HL-60 (cell line): Measurements from ENCODE around the gene COL23A1.

Experiments
- DNase-seq, 2 experiments: peaks; one replicate each; pipeline ENCODE4 v3.0.0-alpha.2; 2010 to 2020; ENCODE audit warnings: low read depth in 1 of 2, low spot score in 1 of 2
- H3K27ac ChIP-seq: fragments of 250-450 bp; sonication (Bioruptor Pico); replicated peaks from 2 replicates; pipeline ENCODE4 v1.5.1; 2020; ENCODE audit warnings: mild to moderate bottlenecking, moderate library complexity
- H3K27me3 ChIP-seq: fragments of 250-450 bp; sonication (Bioruptor Pico); 2 replicates; pipeline ENCODE4 v1.5.1; 2021; ENCODE audit warnings: mild to moderate bottlenecking, moderate library complexity; ENCODE audit not compliant: insufficient read depth, poor library complexity, severe bottlenecking
- H3K4me3 ChIP-seq: replicated peaks from 2 replicates; pipeline ENCODE4 v1.5.1; 2011; ENCODE audit warnings: mild to moderate bottlenecking, control low read depth, low read length; ENCODE audit not compliant: insufficient read depth
- CTCF ChIP-seq: IDR thresholded peaks from one replicate; pipeline ENCODE4 v1.5.1; 2011; ENCODE audit warnings: low read length, control low read depth, inconsistent platforms; ENCODE audit not compliant: insufficient read depth
- GABPA ChIP-seq: IDR thresholded peaks from 2 replicates; pipeline ENCODE4 v1.6.1; 2012; ENCODE audit warnings: low read depth
- POLR2AphosphoS5 ChIP-seq: IDR thresholded peaks from 2 replicates; pipeline ENCODE4 v1.6.1; 2012; ENCODE audit warnings: low read depth
- REST ChIP-seq: IDR thresholded peaks from 2 replicates; pipeline ENCODE4 v1.6.1; 2012; ENCODE audit warnings: low read depth; ENCODE audit not compliant: insufficient replicate concordance
- SPI1 ChIP-seq: IDR thresholded peaks from 2 replicates; pipeline ENCODE4 v1.6.1; 2012; ENCODE audit warnings: low read depth, mild to moderate bottlenecking, borderline replicate concordance

The COL23A1 gene

GRCh38 chr5:178547753-178548415, 42.3 kb downstream of the COL23A1 start:
- Histone ChIP-seq H3K4me3 (no peak overlapping the region), H3K27me3 (no peaks in the 10 kb centered on the region), H3K27ac (no peak overlapping the region; the same call in 1 of the 2 replicates)
- no peak for DNase-seq
- TF ChIP-seq CTCF (no peak), GABPA (no peak), SPI1 (no peak), REST (no peak), POLR2AphosphoS5 (no peak)

- no peak for TF ChIP-seq REST
- no peak for TF ChIP-seq SPI1
- TF ChIP-seq CTCF = no peak
- no peak for TF ChIP-seq POLR2AphosphoS5
- TF ChIP-seq GABPA = no peak
- no peaks in the 10 kb centered on the region for H3K27me3 ChIP-seq
- no peak for DNase-seq
- H3K4me3 ChIP-seq = no peak overlapping the region
- H3K27ac ChIP-seq = peak overlapping the region; percentile 34
Observed at GRCh38 chr5:178547052-178547666, 43.0 kb downstream of the COL23A1 start.

- Histone ChIP-seq H3K27me3 (no peaks in the 10 kb centered on the region), H3K4me3 (no peak overlapping the region), H3K27ac (peak overlapping the region; percentile 34)
- no peak for TF ChIP-seq SPI1
- TF ChIP-seq POLR2AphosphoS5 = no peak
- no peak for TF ChIP-seq CTCF
- no peak for TF ChIP-seq GABPA
- TF ChIP-seq REST = no peak
- no peak for DNase-seq
Observed at GRCh38 chr5:178546675-178547033, 43.5 kb downstream of the COL23A1 start.
